GM12878 (cell line): ENCODE results near the gene GUCA2B. TPM values are rescaled to one million over a fixed set of nuclear protein-coding genes. Genes with fewer than 3 reads are reported as not detected.

ENCODE experiments used
- ATAC-seq: fragments of 200-7000 bp; cut with Tn5 transposase; 3 replicates; pipeline ENCODE4 v1.9.1; 2020; ENCODE audit warnings: mild to moderate bottlenecking, moderate library complexity
- BruUV-seq: library from RNA; stranded (reverse); fragments of 400-500 nt; replicated peaks from 2 replicates; lab custom pipeline; 2021; lab: Mats Ljungman, UMichigan
- CTCF ChIA-PET: fragments of 300-600 bp; sonication (Branson Sonifier 250); formaldehyde crosslinking; extraction: SDS; loops from one replicate; lab custom pipeline; 2021; ENCODE audit warnings: inconsistent platforms; lab: Yijun Ruan, JAX
- POLR2A ChIA-PET: fragments of 350-600 bp; formaldehyde crosslinking; extraction: SDS; loops from one replicate; lab custom pipeline; 2021; ENCODE audit warnings: inconsistent platforms; lab: Charles Lee
- RAD21 ChIA-PET: fragments of 300-600 bp; sonication (Branson Sonifier 250); formaldehyde crosslinking; loops from one replicate; lab custom pipeline; 2023; ENCODE audit warnings: antibody characterized with exemption; ENCODE audit not compliant: unreplicated experiment; lab: Charles Lee
- SMC1A ChIA-PET: fragments of 300-600 bp; sonication (Branson Sonifier 250); formaldehyde crosslinking; loops from one replicate; lab custom pipeline; 2023; ENCODE audit not compliant: unreplicated experiment, uncharacterized antibody; lab: Charles Lee
- DNase-seq: peaks from one replicate; pipeline ENCODE4 v3.0.0-alpha.2; 2011; ENCODE audit warnings: low read depth, low spot score
- FAIRE-seq: peaks from 3 replicates; lab custom pipeline; 2011; peaks lifted over from hg19 to GRCh38; lab: Jason Lieb, UNC
- H2AFZ ChIP-seq: 2 replicates; pipeline ENCODE4 v1.6.0; 2011; ENCODE audit warnings: low read depth, low read length, control low read depth; ENCODE audit not compliant: control insufficient read depth
- H3K27ac ChIP-seq: 2 replicates; pipeline ENCODE4 v1.5.1; 2011; ENCODE audit warnings: control low read depth; ENCODE audit not compliant: control insufficient read depth, insufficient read depth
- H3K27me3 ChIP-seq, 2 experiments: replicated peaks in 1 of 2; 2 replicates each; pipeline versions ENCODE4 v1.6.0 to v1.6.1; 2011; ENCODE audit warnings: low read length in 1 of 2; ENCODE audit not compliant: control insufficient read depth in 2 of 2, insufficient read depth in 2 of 2
- H3K36me3 ChIP-seq, 2 experiments: 2 replicates each; pipeline ENCODE4 v1.5.1; 2011; ENCODE audit warnings: low read length in 1 of 2; ENCODE audit not compliant: control insufficient read depth in 2 of 2, insufficient read depth in 2 of 2
- H3K4me1 ChIP-seq: 2 replicates; pipeline ENCODE4 v1.6.1; 2011; ENCODE audit warnings: mild to moderate bottlenecking, low read length, moderate library complexity, mixed read lengths; ENCODE audit not compliant: control insufficient read depth, insufficient read depth
- H3K4me2 ChIP-seq: 2 replicates; pipeline ENCODE4 v1.6.0; 2011; ENCODE audit warnings: control low read depth; ENCODE audit not compliant: control insufficient read depth, insufficient read depth
- H3K4me3 ChIP-seq: fragments of 200-600 bp; sonication (generic); 2 replicates; pipeline ENCODE4 v1.5.1; 2016
- H3K79me2 ChIP-seq: 2 replicates; pipeline ENCODE4 v1.6.0; 2011; ENCODE audit warnings: low read length; ENCODE audit not compliant: control insufficient read depth, insufficient read depth
- H3K9ac ChIP-seq: 2 replicates; pipeline ENCODE4 v1.8.0; 2011; ENCODE audit warnings: low read length, control low read depth, mixed read lengths; ENCODE audit not compliant: control insufficient read depth, insufficient read depth
- H3K9me3 ChIP-seq: replicated peaks from 3 replicates; pipeline ENCODE4 v1.5.1; 2011; ENCODE audit warnings: mild to moderate bottlenecking, low read length; ENCODE audit not compliant: control insufficient read depth, insufficient read depth
- H4K20me1 ChIP-seq: 2 replicates; pipeline ENCODE4 v1.6.0; 2011; ENCODE audit not compliant: control insufficient read depth, insufficient read depth
- ETV6 ChIP-seq, 2 experiments: fragments of 450-650 bp in 1 of 2; IDR thresholded peaks in 1 of 2; conservative IDR thresholded peaks in 1 of 2; 2 replicates each; pipeline ENCODE4 v1.6.1; 2014; ENCODE audit warnings: antibody characterized with exemption in 1 of 2, borderline replicate concordance in 1 of 2, low read depth in 1 of 2, mild to moderate bottlenecking in 1 of 2, moderate library complexity in 1 of 2
- LARP7 ChIP-seq: fragments of 450-650 bp; IDR thresholded peaks from 2 replicates; pipeline ENCODE4 v1.6.1; 2017; ENCODE audit warnings: mild to moderate bottlenecking
- NR2F1 ChIP-seq: fragments of 450-650 bp; conservative IDR thresholded peaks from 2 replicates; pipeline ENCODE4 v1.6.1; 2017; ENCODE audit warnings: mild to moderate bottlenecking
- PAX8 ChIP-seq: fragments of 450-650 bp; IDR thresholded peaks from 2 replicates; pipeline ENCODE4 v1.6.1; 2017; ENCODE audit warnings: mild to moderate bottlenecking, moderate library complexity
- SMAD1 ChIP-seq: fragments of 450-650 bp; IDR thresholded peaks from 2 replicates; pipeline ENCODE4 v1.6.1; 2018; ENCODE audit warnings: mild to moderate bottlenecking, low read depth; ENCODE audit not compliant: partially characterized antibody
- SPI1 ChIP-seq: IDR thresholded peaks from 2 replicates; pipeline ENCODE4 v1.6.1; 2011; ENCODE audit warnings: low read depth, mild to moderate bottlenecking, low read length, moderate library complexity, borderline replicate concordance; ENCODE audit not compliant: insufficient read depth
- SREBF1 ChIP-seq: IDR thresholded peaks from 2 replicates; pipeline ENCODE4 v1.6.1; 2012; ENCODE audit warnings: mild to moderate bottlenecking, low read length
- SUPT20H ChIP-seq: IDR thresholded peaks from 2 replicates; pipeline ENCODE4 v1.6.1; 2011; ENCODE audit warnings: low read depth, mild to moderate bottlenecking, low read length, moderate library complexity, borderline replicate concordance; ENCODE audit not compliant: control insufficient read depth
- SUZ12 ChIP-seq: fragments of 200-600 bp; sonication (generic); IDR thresholded peaks from one replicate; pipeline ENCODE4 v1.6.1; 2018; ENCODE audit warnings: antibody characterized with exemption, mild to moderate bottlenecking; ENCODE audit not compliant: unreplicated experiment
- ZNF384 ChIP-seq: IDR thresholded peaks from 2 replicates; pipeline ENCODE4 v1.6.1; 2012; ENCODE audit warnings: low read depth, mild to moderate bottlenecking, low read length, improper control_type of control experiment, borderline replicate concordance
- ZZZ3 ChIP-seq: IDR thresholded peaks from 2 replicates; pipeline ENCODE4 v1.6.1; 2011; ENCODE audit warnings: low read depth; ENCODE audit not compliant: control insufficient read depth, insufficient read length
- WGBS: methylation state at CpG from one replicate; pipeline ENCODE4 v1.1.6; 2016; ENCODE audit warnings: low lambda C conversion rate; ENCODE audit not compliant: insufficient replicate concordance, insufficient coverage; ENCODE audit errors: missing lambda C conversion rate; 5-methylcytosine and 5-hydroxymethylcytosine counted together
- in situ Hi-C: fragments of 300-500 bp; cut with MboI; formaldehyde crosslinking; loops from 9 replicates; pipeline ENCODE4 v1.14.3; 2018; ENCODE audit warnings: mixed read lengths
- intact Hi-C: fragments of 100-400 bp; cut with micrococcal nuclease; formaldehyde crosslinking; loops from one replicate; pipeline ENCODE4 v1.14.2; 2022; ENCODE audit not compliant: unreplicated experiment
- polyA plus RNA-seq, 11 experiments: library from polyadenylated mRNA; depleted of rRNA in 4 of 11; unstranded in 6 of 11; stranded (reverse) in 5 of 11; fragments of >200 nt; fragmentation: Nextera tagmentation in 4 of 11; fragmentation: Illumina TruSeq in 1 of 11; extraction: Ambion mirVana in 4 of 11; extraction: Trizol in 1 of 11; gene quantifications; 1 replicate in 1 of 11; 2 replicates in 10 of 11; pipeline versions ENCODE4 v1.2.1 to v1.2.3, GENCODE V29; 2011 to 2016; ENCODE audit warnings: inconsistent platforms in 2 of 11, missing spikeins in 2 of 11, low read depth in 1 of 11
- total RNA-seq, 4 experiments: library from RNA; depleted of rRNA in 3 of 4; stranded (reverse); fragments of >200 nt in 3 of 4; fragmentation: Illumina TruSeq in 1 of 4; extraction: Trizol in 1 of 4; gene quantifications; 2 replicates each; pipeline versions ENCODE4 v1.2.1 to v1.2.3, GENCODE V29; 2013 to 2021
- TF ChIP-seq, protein P1 (sequence below): fragments of 450-650 bp; IDR thresholded peaks from 2 replicates; pipeline ENCODE4 v1.6.1; 2018; ENCODE audit warnings: mild to moderate bottlenecking, low read depth, moderate library complexity; ENCODE audit not compliant: partially characterized antibody
- TF ChIP-seq, protein P2 (sequence below): fragments of 150-350 bp; IDR thresholded peaks from 2 replicates; pipeline ENCODE4 v1.6.1; 2014; ENCODE audit warnings: mild to moderate bottlenecking, low read depth, low read length
- TF ChIP-seq, protein P3 (sequence below): IDR thresholded peaks from 2 replicates; pipeline ENCODE4 v1.6.1; 2012; ENCODE audit warnings: low read depth, low read length, improper control_type of control experiment

GUCA2B gene
- total and polyA plus RNA-seq, 10 of the 15 experiments (the other 5 are each of a cell fraction or from before 2014, with no cell fraction given), result not detected

GRCh38 chr1:42191319-42191718, 38.1 kb downstream of the GUCA2B start (continued):
- TF ChIP-seq, protein P1, sequence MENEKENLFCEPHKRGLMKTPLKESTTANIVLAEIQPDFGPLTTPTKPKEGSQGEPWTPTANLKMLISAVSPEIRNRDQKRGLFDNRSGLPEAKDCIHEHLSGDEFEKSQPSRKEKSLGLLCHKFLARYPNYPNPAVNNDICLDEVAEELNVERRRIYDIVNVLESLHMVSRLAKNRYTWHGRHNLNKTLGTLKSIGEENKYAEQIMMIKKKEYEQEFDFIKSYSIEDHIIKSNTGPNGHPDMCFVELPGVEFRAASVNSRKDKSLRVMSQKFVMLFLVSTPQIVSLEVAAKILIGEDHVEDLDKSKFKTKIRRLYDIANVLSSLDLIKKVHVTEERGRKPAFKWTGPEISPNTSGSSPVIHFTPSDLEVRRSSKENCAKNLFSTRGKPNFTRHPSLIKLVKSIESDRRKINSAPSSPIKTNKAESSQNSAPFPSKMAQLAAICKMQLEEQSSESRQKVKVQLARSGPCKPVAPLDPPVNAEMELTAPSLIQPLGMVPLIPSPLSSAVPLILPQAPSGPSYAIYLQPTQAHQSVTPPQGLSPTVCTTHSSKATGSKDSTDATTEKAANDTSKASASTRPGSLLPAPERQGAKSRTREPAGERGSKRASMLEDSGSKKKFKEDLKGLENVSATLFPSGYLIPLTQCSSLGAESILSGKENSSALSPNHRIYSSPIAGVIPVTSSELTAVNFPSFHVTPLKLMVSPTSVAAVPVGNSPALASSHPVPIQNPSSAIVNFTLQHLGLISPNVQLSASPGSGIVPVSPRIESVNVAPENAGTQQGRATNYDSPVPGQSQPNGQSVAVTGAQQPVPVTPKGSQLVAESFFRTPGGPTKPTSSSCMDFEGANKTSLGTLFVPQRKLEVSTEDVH, result no peak
- TF ChIP-seq LARP7, result no peak
- TF ChIP-seq ZNF384, result no peak

- Histone ChIP-seq H3K79me2 (no peaks in the 10 kb centered on the region), H3K4me3 (no peak overlapping the region), H4K20me1 (no peaks in the 10 kb centered on the region), H2AFZ (no peak overlapping the region), H3K27ac (no peak overlapping the region), H3K4me1 (no peaks in the 10 kb centered on the region), H3K9ac (no peak overlapping the region), H3K27me3 (no peaks in the 10 kb centered on the region), H3K36me3 (peaks cover 6 to 20% of the 10 kb centered on the region in 2 experiments), H3K9me3 (no peaks in the 10 kb centered on the region), H3K4me2 (no peak overlapping the region)
- intact Hi-C loops (loop anchor here (5.0 kb wide), 1 partner anchor 140 kb away; no protein-coding TSS in a partner anchor), in situ Hi-C loops (no loop called here)
- CTCF ChIA-PET, result interaction anchor here (0.9 to 1.3 kb wide), 2 partner anchors 10 to 13 kb away, joined by 4 read pairs; no protein-coding TSS in a partner anchor
- 99% methylated on average over 4 of the region's 4 CpGs for WGBS
- DNase-seq (no peak), FAIRE-seq (no peak), ATAC-seq (no peak)
- TF ChIP-seq SPI1, result no peak
- TF ChIP-seq PAX8, result no peak
- TF ChIP-seq SUZ12, result no peak
- TF ChIP-seq SREBF1, result no peak
- TF ChIP-seq, protein P2, sequence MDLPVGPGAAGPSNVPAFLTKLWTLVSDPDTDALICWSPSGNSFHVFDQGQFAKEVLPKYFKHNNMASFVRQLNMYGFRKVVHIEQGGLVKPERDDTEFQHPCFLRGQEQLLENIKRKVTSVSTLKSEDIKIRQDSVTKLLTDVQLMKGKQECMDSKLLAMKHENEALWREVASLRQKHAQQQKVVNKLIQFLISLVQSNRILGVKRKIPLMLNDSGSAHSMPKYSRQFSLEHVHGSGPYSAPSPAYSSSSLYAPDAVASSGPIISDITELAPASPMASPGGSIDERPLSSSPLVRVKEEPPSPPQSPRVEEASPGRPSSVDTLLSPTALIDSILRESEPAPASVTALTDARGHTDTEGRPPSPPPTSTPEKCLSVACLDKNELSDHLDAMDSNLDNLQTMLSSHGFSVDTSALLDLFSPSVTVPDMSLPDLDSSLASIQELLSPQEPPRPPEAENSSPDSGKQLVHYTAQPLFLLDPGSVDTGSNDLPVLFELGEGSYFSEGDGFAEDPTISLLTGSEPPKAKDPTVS, result no peak
- no peak for TF ChIP-seq ETV6 (conservative IDR thresholded peaks at IDR 0.05 in 1 of 2, IDR thresholded peaks at IDR 0.05 in 1 of 2; ENCODE audit: borderline replicate concordance in 1 of 2, low read depth in 1 of 2)
- TF ChIP-seq SUPT20H, result no peak
- TF ChIP-seq, protein P3, sequence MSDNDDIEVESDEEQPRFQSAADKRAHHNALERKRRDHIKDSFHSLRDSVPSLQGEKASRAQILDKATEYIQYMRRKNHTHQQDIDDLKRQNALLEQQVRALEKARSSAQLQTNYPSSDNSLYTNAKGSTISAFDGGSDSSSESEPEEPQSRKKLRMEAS, result no peak
- TF ChIP-seq NR2F1, result no peak
- TF ChIP-seq SMAD1, result no peak
- no peak for TF ChIP-seq ZZZ3
- no TSS peak for BruUV-seq
- POLR2A ChIA-PET, result interaction anchor here (0.6 kb wide), 1 partner anchor 225 kb away, joined by 9 read pairs; no protein-coding TSS in a partner anchor
- SMC1A ChIA-PET, result interaction anchor here (1.3 kb wide), 1 partner anchor 18 kb away, joined by 4 read pairs; no protein-coding TSS in a partner anchor
- RAD21 ChIA-PET, result no interaction called here
Measured at GRCh38 chr1:42192106-42192505, 38.9 kb downstream of the GUCA2B start.
